Gastroesophageal sphincter (tissue), 4 donors: Measurements from ENCODE around the gene SLC44A3. TPM values are rescaled to one million over a fixed set of nuclear protein-coding genes. Genes with fewer than 3 reads are reported as not detected.

Experiments used
- ATAC-seq: fragments of 150-250 bp; one replicate; pipeline ENCODE4 v1.9.1; 2016; ENCODE audit warnings: mild to moderate bottlenecking, moderate library complexity
- H3K27ac ChIP-seq, 4 donors: fragments of 200-600 bp; sonication (generic) in 3 of 4; 1 replicate in 3 of 4; 2 replicates in 1 of 4; pipeline ENCODE4 v1.5.1; 2016 to 2019
- H3K27me3 ChIP-seq: fragments of 200-600 bp; sonication (generic); one replicate; pipeline ENCODE4 v1.5.1; 2019
- H3K36me3 ChIP-seq, 2 donors: fragments of 200-600 bp; sonication (generic); one replicate each; pipeline ENCODE4 v1.5.1; 2019; ENCODE audit warnings: control low read depth in 1 of 2
- H3K4me1 ChIP-seq, 3 donors: fragments of 200-600 bp; sonication (generic); 1 replicate in 2 of 3; 2 replicates in 1 of 3; pipeline ENCODE4 v1.5.1; 2016 to 2019; ENCODE audit warnings: control low read depth in 2 of 3
- H3K4me3 ChIP-seq, 2 donors: fragments of 200-600 bp; sonication (generic); one replicate each; pipeline ENCODE4 v1.5.1; 2019; ENCODE audit warnings: mild to moderate bottlenecking in 1 of 2, moderate library complexity in 1 of 2
- H3K9me3 ChIP-seq, 3 donors: fragments of 200-600 bp; sonication (generic); one replicate each; pipeline ENCODE4 v1.5.1; 2017 to 2019; ENCODE audit warnings: control low read depth in 2 of 3
- CTCF ChIP-seq, 4 experiments: fragments of 200-600 bp in 2 of 4; fragments of 450-650 bp in 2 of 4; sonication (generic) in 1 of 4; IDR thresholded peaks; one replicate each; pipeline ENCODE4 v1.5.1; 2017 to 2019; ENCODE audit warnings: antibody characterized with exemption in 4 of 4, mild to moderate bottlenecking in 2 of 4, moderate library complexity in 2 of 4
- EP300 ChIP-seq: sonication (generic); formaldehyde crosslinking; IDR thresholded peaks from one replicate; pipeline ENCODE4 v1.6.1; 2017; ENCODE audit warnings: antibody characterized with exemption, mild to moderate bottlenecking
- POLR2A ChIP-seq, 2 donors: fragments of 450-650 bp; IDR thresholded peaks; one replicate each; pipeline ENCODE4 v1.6.1; 2017; ENCODE audit warnings: antibody characterized with exemption in 2 of 2, mild to moderate bottlenecking in 2 of 2, moderate library complexity in 1 of 2
- POLR2AphosphoS5 ChIP-seq: sonication (generic); formaldehyde crosslinking; IDR thresholded peaks from one replicate; pipeline ENCODE4 v1.6.1; 2017; ENCODE audit warnings: antibody characterized with exemption
- WGBS, 2 donors: methylation state at CpG; one replicate each; pipeline ENCODE4 v1.1.5; 2018; ENCODE audit warnings: low coverage in 1 of 2; 5-methylcytosine and 5-hydroxymethylcytosine counted together
- total RNA-seq, 4 donors: library from RNA; depleted of rRNA; stranded (reverse); fragments of >200 nt; gene quantifications; one replicate each; pipeline ENCODE4 v1.1.0, GENCODE V29; 2016

The SLC44A3 gene
- total RNA-seq, 4 donors from 2014 or later = 0.47 to 3.9 (median 1.2) TPM

- TF ChIP-seq POLR2A (IDR thresholded peaks at IDR 0.05) = no peak
- TF ChIP-seq EP300 = no peak
- no peak for TF ChIP-seq POLR2AphosphoS5
- no peak for TF ChIP-seq CTCF (IDR thresholded peaks at IDR 0.05)
- no peak overlapping the region for H3K4me3 ChIP-seq
- H3K27me3 ChIP-seq = no peaks in the 10 kb centered on the region
- peak overlapping the region; percentile 64 to 78 (median 75) for H3K27ac ChIP-seq
- WGBS, 2 donors = 96 to 100% methylated on average over 4 to 5 of the region's 6 CpGs
- H3K9me3 ChIP-seq = no peaks in the 10 kb centered on the region
- no peak for ATAC-seq
- H3K36me3 ChIP-seq = no peaks in the 10 kb centered on the region
- H3K4me1 ChIP-seq = peaks cover 0 to 33% (median 13%) of the 10 kb centered on the region in 3 donors
Measured at GRCh38 chr1:94874423-94874822, 54.3 kb downstream of the SLC44A3 start.

- WGBS, 2 donors = 51 to 67% methylated on average over 3 to 4 of the region's 4 CpGs
- peak; percentile 48 for ATAC-seq
- H3K36me3 ChIP-seq = no peaks in the 10 kb centered on the region
- peak; percentile 31 for TF ChIP-seq POLR2AphosphoS5
- TF ChIP-seq POLR2A (IDR thresholded peaks at IDR 0.05) = no peak
- no peaks in the 10 kb centered on the region for H3K27me3 ChIP-seq
- H3K27ac ChIP-seq = peak overlapping the region in 2 of 4 donors; percentile 27 to 78
- H3K4me3 ChIP-seq = no peak overlapping the region
- H3K9me3 ChIP-seq = no peaks in the 10 kb centered on the region
- H3K4me1 ChIP-seq = peaks cover 0 to 33% (median 13%) of the 10 kb centered on the region in 3 donors
Measured at GRCh38 chr1:94875794-94876193, 55.6 kb downstream of the SLC44A3 start.

GRCh38 chr1:94876362-94876761 lies 56.2 kb downstream of the SLC44A3 start:
- 72 to 80% methylated on average over 3 of the region's 3 CpGs for WGBS, 2 donors
- Histone ChIP-seq H3K4me3 (no peak overlapping the region), H3K27ac (peak overlapping the region in 2 of 4 donors; percentile 7 to 27), H3K9me3 (no peaks in the 10 kb centered on the region), H3K27me3 (no peaks in the 10 kb centered on the region), H3K4me1 (peaks cover 0 to 33% (median 13%) of the 10 kb centered on the region in 3 donors), H3K36me3 (no peaks in the 10 kb centered on the region)
- TF ChIP-seq POLR2AphosphoS5 = no peak
- no peak for TF ChIP-seq POLR2A (IDR thresholded peaks at IDR 0.05)
- no peak for TF ChIP-seq EP300
- no peak for TF ChIP-seq CTCF (IDR thresholded peaks at IDR 0.05)
- ATAC-seq = no peak

- H3K27me3 ChIP-seq = no peaks in the 10 kb centered on the region
- H3K27ac ChIP-seq = no peak overlapping the region
- peaks cover 0 to 29% (median 9%) of the 10 kb centered on the region in 3 donors for H3K4me1 ChIP-seq
- TF ChIP-seq EP300 = no peak
- TF ChIP-seq POLR2AphosphoS5 = no peak
- no peak for TF ChIP-seq POLR2A (IDR thresholded peaks at IDR 0.05)
- no peak for TF ChIP-seq CTCF (IDR thresholded peaks at IDR 0.05)
- no peak overlapping the region for H3K4me3 ChIP-seq
- H3K9me3 ChIP-seq = no peaks in the 10 kb centered on the region
- no peak for ATAC-seq
- no peaks in the 10 kb centered on the region for H3K36me3 ChIP-seq
- WGBS, 2 donors = 93 to 100% methylated on average over 1 to 4 of the region's 5 CpGs
Measured at GRCh38 chr1:94878329-94878728, 58.2 kb downstream of the SLC44A3 start.

- ATAC-seq = peak; percentile 46
- Histone ChIP-seq H3K9me3 (no peaks in the 10 kb centered on the region), H3K4me3 (peak overlapping the region; percentile 7 to 15), H3K27me3 (no peaks in the 10 kb centered on the region), H3K27ac (peak overlapping the region; percentile 80 to 83 (median 80)), H3K4me1 (peaks cover 0 to 27% (median 9%) of the 10 kb centered on the region in 3 donors), H3K36me3 (no peaks in the 10 kb centered on the region)
- 1 to 3% methylated on average over 4 of the region's 4 CpGs for WGBS, 2 donors
- no peak for TF ChIP-seq POLR2A (IDR thresholded peaks at IDR 0.05)
- TF ChIP-seq EP300 = no peak
- TF ChIP-seq CTCF (IDR thresholded peaks at IDR 0.05) = no peak
- no peak for TF ChIP-seq POLR2AphosphoS5
Measured at GRCh38 chr1:94883691-94884090, 63.5 kb downstream of the SLC44A3 start.
